ENCODE measurements around the gene DCAF6. TPM values are rescaled to one million over a fixed set of nuclear protein-coding genes. Genes with fewer than 3 reads are reported as not detected.
"Not testable (repeated sequence)": the region's sequence is repeated elsewhere in the genome, so short reads cannot be mapped to it uniquely, and the experiment has no call there.

The DCAF6 gene
- total RNA-seq, 1 donor from 2014 or later = 169 TPM

- no peak for DNase-seq (ENCODE audit: low read depth)
Measured at GRCh38 chr1:167923324-167924056, 13.0 kb upstream of the DCAF6 start.

GRCh38 chr1:167924102-167924501 is 12.4 kb upstream of the DCAF6 start:
- DNase-seq (ENCODE audit: low read depth) = no peak

GRCh38 chr1:167924543-167925231 is 11.8 kb upstream of the DCAF6 start:
- DNase-seq (ENCODE audit: low read depth) = no peak

- no peak for DNase-seq (ENCODE audit: low read depth)
Measured at GRCh38 chr1:167926486-167926997, 9.9 kb upstream of the DCAF6 start.

- DNase-seq (ENCODE audit: low read depth) = peak; percentile 90
Measured at GRCh38 chr1:167927046-167927754, 9.3 kb upstream of the DCAF6 start.

GRCh38 chr1:167928457-167928852 is 8.0 kb upstream of the DCAF6 start:
- DNase-seq (ENCODE audit: low read depth) = no peak

- not testable (repeated sequence) for DNase-seq (ENCODE audit: low read depth)
Measured at GRCh38 chr1:167928919-167929318, 7.6 kb upstream of the DCAF6 start.

- no peak for DNase-seq (ENCODE audit: low read depth)
Measured at GRCh38 chr1:167929725-167930124, 6.8 kb upstream of the DCAF6 start.

GRCh38 chr1:167933788-167934187 is 2.7 kb upstream of the DCAF6 start:
- DNase-seq (ENCODE audit: low read depth) = no peak

GRCh38 chr1:167934426-167935215 is 1.9 kb upstream of the DCAF6 start:
- DNase-seq (ENCODE audit: low read depth) = no peak

GRCh38 chr1:167935216-167936067 is 1.0 kb upstream of the DCAF6 start:
- peak; percentile 52 for DNase-seq (ENCODE audit: low read depth)

GRCh38 chr1:167936930-167937708 is 636 bp downstream of the DCAF6 start, which contains the start of gene MPC2:
MPC2 (minus strand) TSS chr1:167937072; CDS start chr1:167935841, 1,231 bp downstream.
- DNase-seq (ENCODE audit: low read depth) = peak; percentile 68

GRCh38 chr1:167937709-167938010 is 1.2 kb downstream of the DCAF6 start:
- DNase-seq (ENCODE audit: low read depth) = no peak

- DNase-seq (ENCODE audit: low read depth) = no peak
Measured at GRCh38 chr1:167938080-167938636, 1.7 kb downstream of the DCAF6 start.

GRCh38 chr1:167940264-167940663 is 3.8 kb downstream of the DCAF6 start:
- no peak for DNase-seq (ENCODE audit: low read depth)

GRCh38 chr1:167943541-167943940 is 7.1 kb downstream of the DCAF6 start:
- no peak for DNase-seq (ENCODE audit: low read depth)

- DNase-seq (ENCODE audit: low read depth) = no peak
Measured at GRCh38 chr1:167947733-167948132, 11.2 kb downstream of the DCAF6 start.

GRCh38 chr1:167949785-167950184 is 13.3 kb downstream of the DCAF6 start:
- no peak for DNase-seq (ENCODE audit: low read depth)

GRCh38 chr1:167950569-167950968 is 14.1 kb downstream of the DCAF6 start:
- DNase-seq (ENCODE audit: low read depth) = no peak

GRCh38 chr1:167955915-167956314 is 19.4 kb downstream of the DCAF6 start:
- DNase-seq (ENCODE audit: low read depth) = no peak

All from renal cortical epithelial cell (primary cell).